Activated CD8-positive, alpha-beta memory T cell treated with anti-CD3 and anti-CD28 coated beads for 48 hours (primary cell): ENCODE results near the gene CS.
"Not testable (repeated sequence)": the region's sequence is repeated elsewhere in the genome, so short reads cannot be mapped to it uniquely, and the experiment has no call there.

Experiments used
- DNase-seq, 3 experiments: peaks; one replicate each; pipeline ENCODE4 v3.0.0-alpha.2; 2020; ENCODE audit warnings: low read depth in 2 of 3, low spot score in 2 of 3

The CS gene

DNA sequence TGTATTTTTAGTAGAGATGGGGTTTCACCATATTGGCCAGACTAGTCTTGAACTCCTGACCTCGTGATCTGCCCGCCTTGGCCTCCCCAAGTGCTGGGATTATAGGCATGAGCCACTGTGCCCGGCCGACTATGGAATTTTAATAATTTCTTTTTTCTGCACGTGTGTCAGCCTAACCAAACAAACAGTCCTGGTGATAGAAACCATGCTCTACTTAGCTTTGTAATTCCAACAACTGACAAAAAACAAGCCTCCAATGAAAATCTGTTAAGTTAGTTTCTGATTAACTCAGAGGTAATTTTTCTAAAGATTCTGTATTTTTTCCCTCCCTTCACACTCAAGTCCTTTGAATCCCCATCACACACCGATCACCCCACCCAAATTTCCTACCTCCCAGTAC is 18.1 kb downstream of the CS start:
- DNase-seq = no peak

- DNase-seq = no peak
These were observed 19.3 kb downstream of the CS start for GRCh38 chr12:56280849-56281248.

GRCh38 chr12:56278905-56279304 is 21.2 kb downstream of the CS start:
- no peak for DNase-seq

DNA sequence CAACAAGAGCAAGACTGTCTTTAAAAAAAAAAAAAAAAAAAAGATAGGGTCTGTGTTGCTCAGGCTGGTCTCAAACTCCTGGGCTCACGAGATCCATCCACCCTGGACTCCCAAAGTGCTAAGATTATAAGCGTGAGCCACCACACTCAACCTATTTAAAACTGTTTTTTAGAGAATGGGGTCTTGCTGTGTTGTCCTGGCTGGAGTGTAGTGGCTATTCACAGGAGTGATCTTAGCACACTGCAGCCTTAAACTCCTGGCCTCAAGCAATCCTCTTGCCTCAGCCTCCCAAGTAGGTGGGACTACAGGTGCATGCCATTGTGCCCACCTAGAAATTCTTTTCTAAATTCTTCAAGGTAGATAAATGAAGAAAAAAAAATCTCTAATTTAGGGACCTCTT is 25.8 kb downstream of the CS start:
- no peak for DNase-seq

GRCh38 chr12:56272468-56272867 is 27.7 kb downstream of the CS start:
- not testable (repeated sequence) for DNase-seq

GRCh38 chr12:56271031-56271430 is 29.1 kb downstream of the CS start:
- no peak for DNase-seq

GRCh38 chr12:56267443-56268071 is 32.6 kb downstream of the CS start:
- peak in 1 of 3 experiments; percentile 6 for DNase-seq

- DNase-seq = peak; percentile 63 to 81 (median 70)
These were observed 33.3 kb downstream of the CS start, which contains the start of gene COQ10A for GRCh38 chr12:56266693-56267442. COQ10A (plus strand) TSS chr12:56266942; CDS start chr12:56267119, 177 bp downstream.

GRCh38 chr12:56266068-56266692 is 34.0 kb downstream of the CS start:
- DNase-seq = not testable (repeated sequence)

DNA sequence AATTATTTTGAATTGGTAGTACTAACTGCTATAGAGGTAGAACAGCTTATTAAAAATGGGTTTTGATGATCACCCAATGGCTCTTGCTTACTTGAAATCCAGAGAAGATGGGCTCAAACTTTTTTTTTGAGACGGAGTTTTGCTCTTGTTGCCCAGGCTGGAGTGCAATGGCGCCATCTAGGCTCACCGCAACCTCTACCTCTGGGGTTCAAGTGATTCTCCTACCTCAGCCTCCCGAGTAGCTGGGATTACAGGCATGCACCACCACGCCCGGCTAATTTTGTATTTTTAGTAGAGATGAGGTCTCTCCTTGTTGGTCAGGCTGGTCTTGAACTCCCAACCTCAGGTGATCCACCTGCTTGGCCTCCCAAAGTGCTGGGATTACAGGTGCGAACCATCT is 37.2 kb downstream of the CS start:
- not testable (repeated sequence) for DNase-seq

- DNase-seq = no peak
These were observed 38.5 kb downstream of the CS start for GRCh38 chr12:56261503-56262232.

- no peak for DNase-seq
These were observed 39.2 kb downstream of the CS start for GRCh38 chr12:56260921-56261320.

DNA sequence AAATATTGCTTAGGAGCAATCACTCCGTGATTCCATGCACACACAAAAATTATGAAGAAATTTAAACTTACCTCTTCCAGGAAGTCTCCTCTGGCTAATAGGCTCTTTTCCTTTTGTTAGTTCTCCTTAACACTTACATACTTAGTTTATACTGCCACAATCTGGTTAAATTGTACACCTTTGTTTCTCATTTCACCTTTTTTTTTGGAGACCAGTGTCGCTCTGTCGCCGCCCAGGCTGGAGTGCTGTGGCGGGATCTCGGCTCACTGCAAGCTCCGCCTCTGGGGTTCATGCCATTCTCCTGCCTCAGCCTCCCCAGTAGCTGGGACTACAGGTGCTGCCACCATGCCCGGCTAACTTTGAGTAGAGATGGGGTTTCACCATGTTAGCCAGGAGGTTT is 39.8 kb downstream of the CS start:
- no peak for DNase-seq

DNA sequence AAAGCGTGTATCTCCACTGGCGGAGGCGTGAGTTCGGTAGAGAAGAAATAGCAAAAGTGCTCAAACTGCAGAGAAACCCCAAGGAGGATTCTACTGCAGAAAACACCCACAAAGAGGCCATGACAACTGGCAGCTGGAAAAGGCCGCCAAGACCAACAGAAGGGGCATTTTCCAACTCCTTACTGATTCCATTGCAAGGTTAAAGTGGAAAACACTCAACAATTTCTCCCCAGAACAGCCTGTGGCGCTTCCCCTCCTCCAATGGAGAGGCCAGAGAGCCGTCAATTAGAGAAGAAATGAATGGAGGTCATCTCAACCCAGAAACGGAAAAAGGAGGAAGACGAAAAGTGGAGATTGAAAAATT is 41.3 kb downstream of the CS start:
- no peak for DNase-seq

DNA sequence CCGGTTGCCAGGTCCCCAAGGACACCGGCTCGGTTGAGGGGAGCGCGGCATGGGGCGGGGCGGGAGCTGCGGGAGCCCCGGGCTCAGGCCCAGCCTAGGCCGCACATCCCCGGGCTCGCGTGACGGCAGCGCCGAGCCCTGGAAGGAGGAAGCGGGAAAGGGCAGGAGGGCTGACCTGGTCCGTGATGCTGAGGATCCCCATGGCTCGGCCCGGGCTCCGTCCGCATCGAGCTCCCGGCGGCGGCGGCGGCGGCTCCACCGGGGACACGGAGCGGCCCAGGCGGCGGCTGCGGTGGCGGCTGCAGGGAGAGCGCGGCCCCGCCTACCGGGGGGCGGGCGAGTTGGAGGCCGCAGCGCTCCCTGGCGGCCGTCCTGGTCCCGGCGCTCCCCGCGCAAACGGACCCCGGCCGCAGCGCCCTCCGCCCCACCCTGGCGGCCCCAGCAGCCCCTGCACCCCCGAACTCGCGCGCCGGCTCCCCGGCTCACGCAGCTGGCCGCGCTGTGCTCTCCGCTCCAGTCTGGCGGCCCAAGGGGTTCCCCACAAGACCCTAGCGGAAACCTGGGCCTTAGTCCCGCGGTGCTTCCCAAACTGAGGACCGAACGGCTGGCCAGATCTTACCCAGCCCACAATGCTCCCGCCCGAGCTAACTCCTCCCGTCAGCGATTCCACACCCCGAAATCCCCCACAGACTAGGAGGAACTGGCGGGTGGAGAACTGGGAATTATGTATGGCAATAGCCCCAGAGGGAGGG is 41.9 kb downstream of the CS start, which contains the start of gene ANKRD52:
ANKRD52 (minus strand) TSS at position 317 of the 752 bp plus-strand sequence; CDS start at position 202, 115 bp downstream.
- DNase-seq = peak; percentile 47 to 63 (median 63)

DNA sequence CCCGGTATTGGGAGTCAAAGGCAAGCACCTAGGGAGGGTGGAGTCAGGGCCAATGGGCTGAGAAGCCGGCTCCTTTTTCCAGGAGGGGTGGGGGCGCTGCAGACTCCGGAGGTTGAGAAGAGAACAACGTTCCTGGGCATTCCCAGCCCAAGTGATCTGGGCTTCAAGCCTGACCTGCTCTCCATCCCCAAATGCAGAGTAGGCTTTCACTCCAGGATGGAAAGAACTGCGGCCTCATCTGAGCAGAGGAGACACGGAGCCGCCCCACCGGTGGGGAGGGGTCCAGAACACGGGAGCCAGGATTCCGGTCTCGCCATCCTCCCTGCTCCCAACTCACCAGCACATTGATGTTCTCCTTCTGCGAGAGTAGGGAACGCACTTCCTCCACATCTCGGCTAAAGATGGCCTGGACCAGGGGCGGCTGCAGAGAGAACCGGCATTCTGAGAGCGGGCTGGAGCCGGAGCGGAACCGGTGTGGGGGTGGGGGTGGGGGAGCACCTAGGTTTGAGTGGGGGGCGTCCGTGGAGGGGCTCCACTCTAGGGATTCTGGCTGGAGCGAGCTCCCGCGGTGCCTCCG is 42.6 kb downstream of the CS start:
- no peak for DNase-seq

DNA sequence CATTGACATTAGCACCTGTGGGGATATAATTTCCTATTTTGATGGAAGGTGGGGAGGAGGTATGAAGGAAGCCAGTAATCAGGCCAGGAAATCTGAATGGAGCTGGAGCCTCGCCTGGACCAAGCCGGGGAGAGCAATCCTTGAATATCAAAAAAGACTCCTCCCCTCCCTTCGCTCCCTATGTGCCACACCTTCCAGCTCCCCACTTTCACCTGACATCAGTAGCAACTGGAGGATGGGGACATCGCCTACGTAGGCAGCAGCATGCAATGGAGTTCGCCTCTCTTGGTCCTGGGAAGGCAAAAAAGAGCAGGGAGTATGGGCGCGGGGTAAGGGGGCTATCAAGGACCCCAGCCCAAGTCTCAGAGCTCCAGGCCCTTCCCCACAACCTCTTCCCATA is 43.1 kb downstream of the CS start:
- no peak for DNase-seq

DNA sequence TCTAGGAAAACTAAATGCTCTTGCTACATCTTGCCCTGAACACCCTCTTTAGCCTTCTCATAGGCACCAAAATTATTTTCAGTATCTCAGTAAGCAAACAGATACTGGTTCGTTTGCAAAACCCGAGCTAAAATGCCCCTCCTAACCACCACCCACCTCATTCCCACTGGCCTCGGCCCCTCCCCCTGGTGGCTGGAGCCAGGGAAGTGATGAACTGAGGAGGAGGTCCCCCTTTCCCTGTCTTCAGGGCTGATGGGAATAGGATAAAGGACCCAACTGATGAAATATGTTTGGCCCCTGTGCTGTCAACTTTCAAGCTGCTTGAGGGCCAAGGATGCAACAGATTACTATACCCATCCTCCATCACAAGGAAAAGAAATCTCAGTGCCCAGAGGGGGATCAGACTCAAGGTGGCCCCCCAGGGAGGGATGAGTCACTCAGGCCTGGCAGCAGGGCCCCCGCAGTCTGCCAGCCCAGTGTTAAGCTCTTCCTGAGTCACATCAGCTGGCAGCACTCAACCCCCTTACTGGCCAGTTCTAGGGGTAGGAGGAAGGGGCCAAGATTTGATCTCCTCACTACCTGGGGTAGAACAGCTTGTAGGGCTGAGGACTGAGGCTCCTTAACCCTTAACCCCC is 43.7 kb downstream of the CS start:
- no peak for DNase-seq

- no peak for DNase-seq
These were observed 44.5 kb downstream of the CS start for GRCh38 chr12:56255671-56256070.

DNA sequence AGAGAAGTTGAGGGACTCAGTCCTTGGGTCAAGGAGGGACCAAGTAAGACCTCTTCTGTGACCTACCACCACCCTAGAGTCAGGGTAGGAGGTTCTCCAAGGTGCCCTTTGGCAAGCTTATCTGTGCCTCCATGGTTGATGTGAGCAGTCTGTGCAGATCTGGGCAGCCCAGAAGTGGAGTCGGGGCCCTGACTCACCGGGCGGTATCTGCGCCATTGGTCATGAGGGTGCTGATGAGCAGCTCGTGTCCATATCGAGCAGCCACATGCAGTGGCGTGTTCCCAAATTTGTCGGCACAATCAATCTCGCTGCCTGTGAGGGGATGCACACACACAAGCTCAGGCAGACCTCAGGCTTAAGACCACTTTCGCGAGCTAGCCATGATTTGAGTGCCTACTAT is 47.0 kb downstream of the CS start:
- no peak for DNase-seq
